HEK293 (cell line): ENCODE data around the gene UBAP2.

ENCODE experiments used
- CTCF ChIP-seq: fragments of 450-650 bp; formaldehyde crosslinking; IDR thresholded peaks from 2 replicates; pipeline ENCODE4 v1.5.1; 2016; ENCODE audit warnings: missing biosample characterization, missing genetic modification characterization
- EGR2 ChIP-seq: fragments of 450-650 bp; formaldehyde crosslinking; IDR thresholded peaks from 2 replicates; pipeline ENCODE4 v1.5.1; 2016; ENCODE audit warnings: low read depth, missing biosample characterization, missing genetic modification characterization
- TRIM28 ChIP-seq: IDR thresholded peaks from 2 replicates; pipeline ENCODE4 v1.6.1; 2011; ENCODE audit warnings: low read length, control low read depth, borderline replicate concordance
- YY2 ChIP-seq: fragments of 450-650 bp; formaldehyde crosslinking; IDR thresholded peaks from 2 replicates; pipeline ENCODE4 v1.5.1; 2016; ENCODE audit warnings: missing biosample characterization, missing genetic modification characterization
- ZBTB11 ChIP-seq: fragments of 450-650 bp; formaldehyde crosslinking; conservative IDR thresholded peaks from 2 replicates; pipeline ENCODE4 v1.5.1; 2016; ENCODE audit warnings: low read depth, missing biosample characterization, missing genetic modification characterization
- ZBTB17 ChIP-seq: fragments of 450-650 bp; formaldehyde crosslinking; IDR thresholded peaks from 2 replicates; pipeline ENCODE4 v1.5.1; 2016; ENCODE audit warnings: missing biosample characterization, missing genetic modification characterization
- ZFP3 ChIP-seq: fragments of 450-650 bp; formaldehyde crosslinking; IDR thresholded peaks from 2 replicates; pipeline ENCODE4 v1.5.1; 2016; ENCODE audit warnings: low read depth, missing biosample characterization, missing genetic modification characterization
- ZNF157 ChIP-seq: fragments of 450-650 bp; formaldehyde crosslinking; IDR thresholded peaks from 2 replicates; pipeline ENCODE4 v1.5.1; 2016; ENCODE audit warnings: missing biosample characterization, missing genetic modification characterization
- ZNF169 ChIP-seq: fragments of 450-650 bp; formaldehyde crosslinking; IDR thresholded peaks from 2 replicates; pipeline ENCODE4 v1.5.1; 2016; ENCODE audit warnings: missing biosample characterization, missing genetic modification characterization
- ZNF221 ChIP-seq: fragments of 450-650 bp; formaldehyde crosslinking; IDR thresholded peaks from 2 replicates; pipeline ENCODE4 v1.5.1; 2017; ENCODE audit warnings: missing biosample characterization, missing genetic modification characterization, borderline replicate concordance
- ZNF223 ChIP-seq: fragments of 450-650 bp; formaldehyde crosslinking; IDR thresholded peaks from 2 replicates; pipeline ENCODE4 v1.5.1; 2016; ENCODE audit warnings: missing biosample characterization, missing genetic modification characterization
- ZNF239 ChIP-seq: fragments of 450-650 bp; formaldehyde crosslinking; IDR thresholded peaks from 2 replicates; pipeline ENCODE4 v1.5.1; 2016; ENCODE audit warnings: missing biosample characterization, missing genetic modification characterization
- ZNF311 ChIP-seq: fragments of 450-650 bp; formaldehyde crosslinking; IDR thresholded peaks from 2 replicates; pipeline ENCODE4 v1.5.1; 2017; ENCODE audit warnings: missing biosample characterization, missing genetic modification characterization, borderline replicate concordance
- ZNF645 ChIP-seq: fragments of 450-650 bp; formaldehyde crosslinking; IDR thresholded peaks from 2 replicates; pipeline ENCODE4; 2016; ENCODE audit warnings: missing biosample characterization, missing genetic modification characterization
- ZSCAN30 ChIP-seq: fragments of 450-650 bp; IDR thresholded peaks from 2 replicates; pipeline ENCODE4 v1.5.1; 2018; ENCODE audit warnings: missing biosample characterization, mild to moderate bottlenecking, missing genetic modification characterization, moderate library complexity
- TF ChIP-seq, protein P1 (sequence below): fragments of 450-650 bp; formaldehyde crosslinking; IDR thresholded peaks from 2 replicates; pipeline ENCODE4 v1.5.1; 2016; ENCODE audit warnings: missing biosample characterization, missing genetic modification characterization, borderline replicate concordance
- TF ChIP-seq, protein P2 (sequence below): fragments of 450-650 bp; formaldehyde crosslinking; IDR thresholded peaks from 2 replicates; pipeline ENCODE4 v1.5.1; 2016; ENCODE audit warnings: missing biosample characterization, missing genetic modification characterization
- TF ChIP-seq, protein P3 (sequence below): fragments of 450-650 bp; formaldehyde crosslinking; IDR thresholded peaks from 2 replicates; pipeline ENCODE4 v1.5.1; 2016; ENCODE audit warnings: missing biosample characterization, missing genetic modification characterization
- TF ChIP-seq, protein P4 (sequence below): fragments of 450-650 bp; formaldehyde crosslinking; IDR thresholded peaks from 2 replicates; pipeline ENCODE4 v1.5.1; 2016; ENCODE audit warnings: missing biosample characterization, missing genetic modification characterization, low read depth
- TF ChIP-seq, protein P5 (sequence below): fragments of 450-650 bp; formaldehyde crosslinking; IDR thresholded peaks from 2 replicates; pipeline ENCODE4 v1.5.1; 2016; ENCODE audit warnings: missing biosample characterization, missing genetic modification characterization

Gene UBAP2

GRCh38 chr9:34048727-34049629 is at the start of gene UBAP2 (continued):
- no peak for TF ChIP-seq ZNF645 (tag by site-specific recombination)
- TF ChIP-seq, protein P1, sequence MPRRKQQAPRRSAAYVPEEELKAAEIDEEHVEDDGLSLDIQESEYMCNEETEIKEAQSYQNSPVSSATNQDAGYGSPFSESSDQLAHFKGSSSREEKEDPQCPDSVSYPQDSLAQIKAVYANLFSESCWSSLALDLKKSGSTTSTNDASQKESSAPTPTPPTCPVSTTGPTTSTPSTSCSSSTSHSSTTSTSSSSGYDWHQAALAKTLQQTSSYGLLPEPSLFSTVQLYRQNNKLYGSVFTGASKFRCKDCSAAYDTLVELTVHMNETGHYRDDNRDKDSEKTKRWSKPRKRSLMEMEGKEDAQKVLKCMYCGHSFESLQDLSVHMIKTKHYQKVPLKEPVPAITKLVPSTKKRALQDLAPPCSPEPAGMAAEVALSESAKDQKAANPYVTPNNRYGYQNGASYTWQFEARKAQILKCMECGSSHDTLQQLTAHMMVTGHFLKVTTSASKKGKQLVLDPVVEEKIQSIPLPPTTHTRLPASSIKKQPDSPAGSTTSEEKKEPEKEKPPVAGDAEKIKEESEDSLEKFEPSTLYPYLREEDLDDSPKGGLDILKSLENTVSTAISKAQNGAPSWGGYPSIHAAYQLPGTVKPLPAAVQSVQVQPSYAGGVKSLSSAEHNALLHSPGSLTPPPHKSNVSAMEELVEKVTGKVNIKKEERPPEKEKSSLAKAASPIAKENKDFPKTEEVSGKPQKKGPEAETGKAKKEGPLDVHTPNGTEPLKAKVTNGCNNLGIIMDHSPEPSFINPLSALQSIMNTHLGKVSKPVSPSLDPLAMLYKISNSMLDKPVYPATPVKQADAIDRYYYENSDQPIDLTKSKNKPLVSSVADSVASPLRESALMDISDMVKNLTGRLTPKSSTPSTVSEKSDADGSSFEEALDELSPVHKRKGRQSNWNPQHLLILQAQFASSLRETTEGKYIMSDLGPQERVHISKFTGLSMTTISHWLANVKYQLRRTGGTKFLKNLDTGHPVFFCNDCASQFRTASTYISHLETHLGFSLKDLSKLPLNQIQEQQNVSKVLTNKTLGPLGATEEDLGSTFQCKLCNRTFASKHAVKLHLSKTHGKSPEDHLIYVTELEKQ (tag by site-specific recombination): no peak
- peak; percentile 34 for TF ChIP-seq CTCF (tag by site-specific recombination)
- TF ChIP-seq ZSCAN30: peak; percentile 44; the same call in 1 of the 2 replicates
- peak; percentile 84 for TF ChIP-seq YY2 (tag by site-specific recombination)
- TF ChIP-seq ZNF239 (tag by site-specific recombination): no peak
- no peak for TF ChIP-seq ZNF157
- TF ChIP-seq, protein P2, sequence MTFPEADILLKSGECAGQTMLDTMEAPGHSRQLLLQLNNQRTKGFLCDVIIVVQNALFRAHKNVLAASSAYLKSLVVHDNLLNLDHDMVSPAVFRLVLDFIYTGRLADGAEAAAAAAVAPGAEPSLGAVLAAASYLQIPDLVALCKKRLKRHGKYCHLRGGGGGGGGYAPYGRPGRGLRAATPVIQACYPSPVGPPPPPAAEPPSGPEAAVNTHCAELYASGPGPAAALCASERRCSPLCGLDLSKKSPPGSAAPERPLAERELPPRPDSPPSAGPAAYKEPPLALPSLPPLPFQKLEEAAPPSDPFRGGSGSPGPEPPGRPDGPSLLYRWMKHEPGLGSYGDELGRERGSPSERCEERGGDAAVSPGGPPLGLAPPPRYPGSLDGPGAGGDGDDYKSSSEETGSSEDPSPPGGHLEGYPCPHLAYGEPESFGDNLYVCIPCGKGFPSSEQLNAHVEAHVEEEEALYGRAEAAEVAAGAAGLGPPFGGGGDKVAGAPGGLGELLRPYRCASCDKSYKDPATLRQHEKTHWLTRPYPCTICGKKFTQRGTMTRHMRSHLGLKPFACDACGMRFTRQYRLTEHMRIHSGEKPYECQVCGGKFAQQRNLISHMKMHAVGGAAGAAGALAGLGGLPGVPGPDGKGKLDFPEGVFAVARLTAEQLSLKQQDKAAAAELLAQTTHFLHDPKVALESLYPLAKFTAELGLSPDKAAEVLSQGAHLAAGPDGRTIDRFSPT: peak; percentile 95
- TF ChIP-seq EGR2: peak; percentile 81
- no peak for TF ChIP-seq ZNF169 (tag by site-specific recombination)
- peak; percentile 72; the same call in 1 of the 2 replicates for TF ChIP-seq TRIM28
- no peak for TF ChIP-seq ZNF311 (tag by site-specific recombination)
- TF ChIP-seq ZBTB17 (tag by site-specific recombination): peak; percentile 80
- TF ChIP-seq ZNF221 (tag by site-specific recombination): 0 out of 2 replicates have a peak, but pooled peaks have one; percentile 64
- TF ChIP-seq, protein P3, sequence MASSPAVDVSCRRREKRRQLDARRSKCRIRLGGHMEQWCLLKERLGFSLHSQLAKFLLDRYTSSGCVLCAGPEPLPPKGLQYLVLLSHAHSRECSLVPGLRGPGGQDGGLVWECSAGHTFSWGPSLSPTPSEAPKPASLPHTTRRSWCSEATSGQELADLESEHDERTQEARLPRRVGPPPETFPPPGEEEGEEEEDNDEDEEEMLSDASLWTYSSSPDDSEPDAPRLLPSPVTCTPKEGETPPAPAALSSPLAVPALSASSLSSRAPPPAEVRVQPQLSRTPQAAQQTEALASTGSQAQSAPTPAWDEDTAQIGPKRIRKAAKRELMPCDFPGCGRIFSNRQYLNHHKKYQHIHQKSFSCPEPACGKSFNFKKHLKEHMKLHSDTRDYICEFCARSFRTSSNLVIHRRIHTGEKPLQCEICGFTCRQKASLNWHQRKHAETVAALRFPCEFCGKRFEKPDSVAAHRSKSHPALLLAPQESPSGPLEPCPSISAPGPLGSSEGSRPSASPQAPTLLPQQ (tag by site-specific recombination): peak; percentile 80
- TF ChIP-seq, protein P4, sequence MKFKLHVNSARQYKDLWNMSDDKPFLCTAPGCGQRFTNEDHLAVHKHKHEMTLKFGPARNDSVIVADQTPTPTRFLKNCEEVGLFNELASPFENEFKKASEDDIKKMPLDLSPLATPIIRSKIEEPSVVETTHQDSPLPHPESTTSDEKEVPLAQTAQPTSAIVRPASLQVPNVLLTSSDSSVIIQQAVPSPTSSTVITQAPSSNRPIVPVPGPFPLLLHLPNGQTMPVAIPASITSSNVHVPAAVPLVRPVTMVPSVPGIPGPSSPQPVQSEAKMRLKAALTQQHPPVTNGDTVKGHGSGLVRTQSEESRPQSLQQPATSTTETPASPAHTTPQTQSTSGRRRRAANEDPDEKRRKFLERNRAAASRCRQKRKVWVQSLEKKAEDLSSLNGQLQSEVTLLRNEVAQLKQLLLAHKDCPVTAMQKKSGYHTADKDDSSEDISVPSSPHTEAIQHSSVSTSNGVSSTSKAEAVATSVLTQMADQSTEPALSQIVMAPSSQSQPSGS (tag by site-specific recombination): peak; percentile 68; the same call in 1 of the 2 replicates
- TF ChIP-seq, protein P5, sequence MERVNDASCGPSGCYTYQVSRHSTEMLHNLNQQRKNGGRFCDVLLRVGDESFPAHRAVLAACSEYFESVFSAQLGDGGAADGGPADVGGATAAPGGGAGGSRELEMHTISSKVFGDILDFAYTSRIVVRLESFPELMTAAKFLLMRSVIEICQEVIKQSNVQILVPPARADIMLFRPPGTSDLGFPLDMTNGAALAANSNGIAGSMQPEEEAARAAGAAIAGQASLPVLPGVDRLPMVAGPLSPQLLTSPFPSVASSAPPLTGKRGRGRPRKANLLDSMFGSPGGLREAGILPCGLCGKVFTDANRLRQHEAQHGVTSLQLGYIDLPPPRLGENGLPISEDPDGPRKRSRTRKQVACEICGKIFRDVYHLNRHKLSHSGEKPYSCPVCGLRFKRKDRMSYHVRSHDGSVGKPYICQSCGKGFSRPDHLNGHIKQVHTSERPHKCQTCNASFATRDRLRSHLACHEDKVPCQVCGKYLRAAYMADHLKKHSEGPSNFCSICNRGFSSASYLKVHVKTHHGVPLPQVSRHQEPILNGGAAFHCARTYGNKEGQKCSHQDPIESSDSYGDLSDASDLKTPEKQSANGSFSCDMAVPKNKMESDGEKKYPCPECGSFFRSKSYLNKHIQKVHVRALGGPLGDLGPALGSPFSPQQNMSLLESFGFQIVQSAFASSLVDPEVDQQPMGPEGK: peak; percentile 81
- no peak for TF ChIP-seq ZFP3 (tag by site-specific recombination)
- no peak for TF ChIP-seq ZNF223 (tag by site-specific recombination)
- peak; percentile 36 for TF ChIP-seq ZBTB11 (tag by site-specific recombination)
